ENCODE results near the gene MANSC4. TPM values are rescaled to one million over a fixed set of nuclear protein-coding genes. Genes with fewer than 3 reads are reported as not detected.

Gene MANSC4
- total and polyA plus RNA-seq, 9 of the 15 experiments (the other 6 are each of a cell fraction or from before 2014, with no cell fraction given), result not detected

- H4K20me1 ChIP-seq (replicated peaks; ENCODE audit: control insufficient read depth, insufficient read depth, low read length), result no peaks in the 10 kb centered on the region
- no peak overlapping the region for H3K9ac ChIP-seq (ENCODE audit: insufficient read depth in 1 of 2, low read depth in 2 of 2, low read length in 2 of 2)
Observed at GRCh38 chr12:27806259-27806658, 26.2 kb upstream of the MANSC4 start.

GRCh38 chr12:27805238-27805637, 25.2 kb upstream of the MANSC4 start:
- Histone ChIP-seq H3K36me3 (ENCODE audit: control insufficient read depth, insufficient read depth, low read length) (no peaks in the 10 kb centered on the region), H3K9me1 (ENCODE audit: control insufficient read depth, insufficient read depth, low read length) (no peaks in the 10 kb centered on the region), H3K4me3 (no peak overlapping the region), H3K9me3 (replicated peaks; ENCODE audit: control insufficient read depth, insufficient read depth, low read depth, low read length) (no peaks in the 10 kb centered on the region), H3K27me3 (ENCODE audit: control insufficient read depth in 2 of 2, insufficient read depth in 2 of 2, low read length in 2 of 2) (no peaks in the 10 kb centered on the region), H3K4me1 (replicated peaks in 1 of 2; ENCODE audit: control insufficient read depth in 2 of 2, insufficient read depth in 2 of 2, low read length in 2 of 2) (peaks cover 0 to 10% of the 10 kb centered on the region in 2 experiments; a peak in 3 of 5 replicates), H2AFZ (ENCODE audit: low read depth, low read length) (no peak overlapping the region), H3K79me2 (ENCODE audit: control insufficient read depth, insufficient read depth, low read length) (no peaks in the 10 kb centered on the region), H4K20me1 (replicated peaks; ENCODE audit: control insufficient read depth, insufficient read depth, low read length) (no peaks in the 10 kb centered on the region), H3K9ac (ENCODE audit: insufficient read depth in 1 of 2, low read depth in 2 of 2, low read length in 2 of 2) (no peak overlapping the region), H3K27ac (ENCODE audit: extremely low read depth, low read depth, low read length) (no peak overlapping the region), H3K4me2 (ENCODE audit: insufficient read depth, low read length) (no peak overlapping the region)
- POLR2A ChIA-PET, result interaction anchor here (0.8 kb wide), 1 partner anchor 135 kb away, joined by 3 read pairs; no protein-coding TSS in a partner anchor
- ATAC-seq (no peak), FAIRE-seq (no peak), DNase-seq (ENCODE audit: extremely low read depth in 1 of 4, low spot score in 3 of 4) (no peak)
- 70% methylated on average over 1 of the region's 1 CpG for WGBS (ENCODE audit: insufficient coverage, low coverage, missing lambda C conversion rate)
- intact Hi-C loops (cut with micrococcal nuclease) (no loop called here), in situ Hi-C loops (cut with MboI) (no loop called here)
- CTCF ChIA-PET (ENCODE audit: low intra/inter-chr PET ratio), result no interaction called here
- BruUV-seq (replicated peaks), result no TSS peak
- no peak for TF ChIP-seq ZNF140 (CRISPR knock-in tag; IDR thresholded peaks at IDR 0.05)
- TF ChIP-seq RBM17 (IDR thresholded peaks at IDR 0.05; ENCODE audit: borderline replicate concordance, low read depth, low read length), result no peak
- TF ChIP-seq BMI1 (IDR thresholded peaks at IDR 0.05; ENCODE audit: low read length), result no peak

More at GRCh38 chr12:27806259-27806658, 26.2 kb upstream of the MANSC4 start:
- Histone ChIP-seq H3K27ac (ENCODE audit: extremely low read depth, low read depth, low read length) (no peak overlapping the region), H3K4me3 (no peak overlapping the region), H3K27me3 (ENCODE audit: control insufficient read depth in 2 of 2, insufficient read depth in 2 of 2, low read length in 2 of 2) (no peaks in the 10 kb centered on the region), H3K36me3 (ENCODE audit: control insufficient read depth, insufficient read depth, low read length) (no peaks in the 10 kb centered on the region), H3K79me2 (ENCODE audit: control insufficient read depth, insufficient read depth, low read length) (no peaks in the 10 kb centered on the region), H3K4me2 (ENCODE audit: insufficient read depth, low read length) (no peak overlapping the region), H3K9me3 (replicated peaks; ENCODE audit: control insufficient read depth, insufficient read depth, low read depth, low read length) (no peaks in the 10 kb centered on the region), H2AFZ (ENCODE audit: low read depth, low read length) (peak overlapping the region; percentile 45; the same call in 1 of the 2 replicates), H3K4me1 (replicated peaks in 1 of 2; ENCODE audit: control insufficient read depth in 2 of 2, insufficient read depth in 2 of 2, low read length in 2 of 2) (peaks cover 0 to 10% of the 10 kb centered on the region in 2 experiments; a peak in 3 of 5 replicates), H3K9me1 (ENCODE audit: control insufficient read depth, insufficient read depth, low read length) (no peaks in the 10 kb centered on the region)
- WGBS (ENCODE audit: insufficient coverage, low coverage, missing lambda C conversion rate), result 69% methylated on average over 3 of the region's 4 CpGs
- DNase-seq (ENCODE audit: extremely low read depth in 1 of 4, low spot score in 3 of 4), result no peak
- no TSS peak for BruUV-seq (replicated peaks)
- ATAC-seq, result peak; percentile 36; the same call in 1 of the 3 replicates
- intact Hi-C loops (cut with micrococcal nuclease) (no loop called here), in situ Hi-C loops (cut with MboI) (no loop called here)
- TF ChIP-seq HDAC8 (tag; IDR thresholded peaks at IDR 0.05) (no peak), HMBOX1 (IDR thresholded peaks at IDR 0.05) (peak; percentile 79)
- POLR2A ChIA-PET, result no interaction called here
- FAIRE-seq, result peak; percentile 72
- CTCF ChIA-PET (ENCODE audit: low intra/inter-chr PET ratio), result no interaction called here

Data from K562 (cell line).